ENCODE data around the gene DNAH8. TPM values are rescaled to one million over a fixed set of nuclear protein-coding genes. Genes with fewer than 3 reads are reported as not detected.
A peak's percentile ranks its signal among the peaks of the same experiment; 100 is the strongest.

DNAH8 gene
- polyA plus RNA-seq, 1 of the 3 experiments (the other 2 are of a cell fraction) = not detected

DNA sequence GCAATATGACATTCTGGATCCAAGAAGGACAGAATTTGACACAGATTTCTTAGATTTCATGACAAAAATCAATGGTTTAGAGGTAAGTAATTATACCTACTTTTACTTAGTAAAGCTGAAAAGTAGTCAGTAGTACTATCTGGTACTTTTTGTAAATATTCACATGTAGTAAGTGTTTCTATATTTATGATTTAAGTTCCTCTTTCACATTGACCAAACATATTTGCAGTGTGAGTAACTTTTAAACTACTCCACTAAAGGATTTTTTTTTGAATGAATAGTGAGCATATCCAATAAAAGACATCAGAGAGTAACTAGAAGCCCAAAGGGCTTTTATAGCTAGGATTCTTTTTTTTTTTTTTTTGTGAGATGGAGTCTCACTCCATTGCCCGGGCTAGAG lies 60.8 kb downstream of the DNAH8 start:
- Histone ChIP-seq H3K27ac (ENCODE audit: low read depth in 2 of 2, low read length in 1 of 2) (peak overlapping the region in 1 of 2 experiments; percentile 33; a peak in 2 of 4 replicates), H3K4me1 (ENCODE audit: control insufficient read depth in 1 of 2, insufficient read depth in 2 of 2, low read depth in 1 of 2, low read length in 1 of 2) (peaks cover 0 to 8% of the 10 kb centered on the region in 2 experiments; a peak in 1 of 4 replicates), H3K9me2 (no peaks in the 10 kb centered on the region), H3F3A (replicated peaks; ENCODE audit: insufficient read depth) (peaks cover 4% of the 10 kb centered on the region), H3K4me3 (ENCODE audit: low read depth in 2 of 2, low read length in 1 of 2) (no peak overlapping the region), H3K36me3 (replicated peaks in 1 of 2; ENCODE audit: control insufficient read depth in 1 of 2, insufficient read depth in 2 of 2, low read length in 1 of 2) (no peaks in the 10 kb centered on the region), H3K9me3 (no peaks in the 10 kb centered on the region), H2AFZ (ENCODE audit: low read depth) (no peak overlapping the region), H3K27me3 (ENCODE audit: insufficient read depth) (no peaks in the 10 kb centered on the region), H4K20me1 (ENCODE audit: insufficient read depth) (no peaks in the 10 kb centered on the region), H3K79me2 (ENCODE audit: insufficient read depth) (no peaks in the 10 kb centered on the region), H3K4me2 (no peak overlapping the region), H3K9ac (no peak overlapping the region)
- WGBS (ENCODE audit: low lambda C conversion rate) = 85% methylated on average over 1 of the region's 1 CpG
- TF ChIP-seq FOXM1 (IDR thresholded peaks at IDR 0.05; ENCODE audit: low read depth) (no peak), FOSL2 (IDR thresholded peaks at IDR 0.05; ENCODE audit: borderline replicate concordance, low read depth) (no peak), RFX5 (IDR thresholded peaks at IDR 0.05; ENCODE audit: low read length) (no peak), TCF12 (IDR thresholded peaks at IDR 0.05) (no peak), YY1 (IDR thresholded peaks at IDR 0.05; ENCODE audit: low read depth) (no peak), GABPA (IDR thresholded peaks at IDR 0.05; ENCODE audit: low read depth) (no peak), NFIC (IDR thresholded peaks at IDR 0.05; ENCODE audit: borderline replicate concordance) (no peak), RAD21 (IDR thresholded peaks at IDR 0.05; ENCODE audit: low read length) (no peak)
- TF ChIP-seq, protein P1, sequence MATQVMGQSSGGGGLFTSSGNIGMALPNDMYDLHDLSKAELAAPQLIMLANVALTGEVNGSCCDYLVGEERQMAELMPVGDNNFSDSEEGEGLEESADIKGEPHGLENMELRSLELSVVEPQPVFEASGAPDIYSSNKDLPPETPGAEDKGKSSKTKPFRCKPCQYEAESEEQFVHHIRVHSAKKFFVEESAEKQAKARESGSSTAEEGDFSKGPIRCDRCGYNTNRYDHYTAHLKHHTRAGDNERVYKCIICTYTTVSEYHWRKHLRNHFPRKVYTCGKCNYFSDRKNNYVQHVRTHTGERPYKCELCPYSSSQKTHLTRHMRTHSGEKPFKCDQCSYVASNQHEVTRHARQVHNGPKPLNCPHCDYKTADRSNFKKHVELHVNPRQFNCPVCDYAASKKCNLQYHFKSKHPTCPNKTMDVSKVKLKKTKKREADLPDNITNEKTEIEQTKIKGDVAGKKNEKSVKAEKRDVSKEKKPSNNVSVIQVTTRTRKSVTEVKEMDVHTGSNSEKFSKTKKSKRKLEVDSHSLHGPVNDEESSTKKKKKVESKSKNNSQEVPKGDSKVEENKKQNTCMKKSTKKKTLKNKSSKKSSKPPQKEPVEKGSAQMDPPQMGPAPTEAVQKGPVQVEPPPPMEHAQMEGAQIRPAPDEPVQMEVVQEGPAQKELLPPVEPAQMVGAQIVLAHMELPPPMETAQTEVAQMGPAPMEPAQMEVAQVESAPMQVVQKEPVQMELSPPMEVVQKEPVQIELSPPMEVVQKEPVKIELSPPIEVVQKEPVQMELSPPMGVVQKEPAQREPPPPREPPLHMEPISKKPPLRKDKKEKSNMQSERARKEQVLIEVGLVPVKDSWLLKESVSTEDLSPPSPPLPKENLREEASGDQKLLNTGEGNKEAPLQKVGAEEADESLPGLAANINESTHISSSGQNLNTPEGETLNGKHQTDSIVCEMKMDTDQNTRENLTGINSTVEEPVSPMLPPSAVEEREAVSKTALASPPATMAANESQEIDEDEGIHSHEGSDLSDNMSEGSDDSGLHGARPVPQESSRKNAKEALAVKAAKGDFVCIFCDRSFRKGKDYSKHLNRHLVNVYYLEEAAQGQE (IDR thresholded peaks at IDR 0.05; ENCODE audit: low read depth, low read length) = no peak
- TF ChIP-seq, protein P2, sequence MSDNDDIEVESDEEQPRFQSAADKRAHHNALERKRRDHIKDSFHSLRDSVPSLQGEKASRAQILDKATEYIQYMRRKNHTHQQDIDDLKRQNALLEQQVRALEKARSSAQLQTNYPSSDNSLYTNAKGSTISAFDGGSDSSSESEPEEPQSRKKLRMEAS (IDR thresholded peaks at IDR 0.05; ENCODE audit: low read depth) = no peak
- TF ChIP-seq, protein P3, sequence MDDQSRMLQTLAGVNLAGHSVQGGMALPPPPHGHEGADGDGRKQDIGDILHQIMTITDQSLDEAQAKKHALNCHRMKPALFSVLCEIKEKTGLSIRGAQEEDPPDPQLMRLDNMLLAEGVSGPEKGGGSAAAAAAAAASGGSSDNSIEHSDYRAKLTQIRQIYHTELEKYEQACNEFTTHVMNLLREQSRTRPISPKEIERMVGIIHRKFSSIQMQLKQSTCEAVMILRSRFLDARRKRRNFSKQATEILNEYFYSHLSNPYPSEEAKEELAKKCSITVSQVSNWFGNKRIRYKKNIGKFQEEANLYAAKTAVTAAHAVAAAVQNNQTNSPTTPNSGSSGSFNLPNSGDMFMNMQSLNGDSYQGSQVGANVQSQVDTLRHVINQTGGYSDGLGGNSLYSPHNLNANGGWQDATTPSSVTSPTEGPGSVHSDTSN (IDR thresholded peaks at IDR 0.05) = no peak
- CTCF ChIA-PET = no interaction called here
- no peak for DNase-seq
- POLR2A ChIA-PET = no interaction called here

DNA sequence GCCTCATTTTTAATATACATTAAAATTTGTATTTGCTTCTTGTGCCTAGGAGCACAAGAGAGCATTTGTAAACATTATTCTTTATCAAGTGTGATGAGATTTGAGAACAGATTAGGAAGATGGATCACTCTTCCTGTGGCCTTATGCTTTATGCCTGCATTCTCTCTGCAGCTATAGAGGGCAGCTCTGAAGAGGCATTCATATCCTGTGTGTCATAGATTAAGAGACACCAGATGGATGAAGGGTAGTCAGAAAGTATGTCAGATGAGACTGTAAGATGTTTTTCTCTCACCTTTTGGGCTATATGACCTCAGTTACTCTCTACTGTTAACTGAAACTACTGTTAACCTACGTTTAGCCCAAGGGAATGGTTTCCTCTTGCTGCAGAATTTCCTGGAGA lies 61.4 kb downstream of the DNAH8 start:
- POLR2A ChIA-PET = no interaction called here
- TF ChIP-seq EZH2phosphoT487 (IDR thresholded peaks at IDR 0.05; ENCODE audit: borderline replicate concordance, low read depth) (no peak), RAD21 (IDR thresholded peaks at IDR 0.05; ENCODE audit: low read length) (no peak), FOXM1 (IDR thresholded peaks at IDR 0.05; ENCODE audit: low read depth) (no peak), NRF1 (IDR thresholded peaks at IDR 0.05; ENCODE audit: low read depth, low read length) (no peak), CHD2 (IDR thresholded peaks at IDR 0.05; ENCODE audit: low read length, partially characterized antibody) (no peak), MEF2A (IDR thresholded peaks at IDR 0.05; ENCODE audit: borderline replicate concordance, low read depth) (no peak), TCF12 (IDR thresholded peaks at IDR 0.05) (peak; percentile 50)
- TF ChIP-seq, protein P1 (IDR thresholded peaks at IDR 0.05; ENCODE audit: low read depth, low read length) = no peak
- TF ChIP-seq, protein P3 (IDR thresholded peaks at IDR 0.05) = peak; percentile 50
- TF ChIP-seq, protein P2 (IDR thresholded peaks at IDR 0.05; ENCODE audit: low read depth) = no peak

More for the DNA sequence above, 61.4 kb downstream of the DNAH8 start:
- H4K20me1 ChIP-seq (ENCODE audit: insufficient read depth) = no peaks in the 10 kb centered on the region
- no peak overlapping the region for H3K9ac ChIP-seq
- H3K9me2 ChIP-seq = no peaks in the 10 kb centered on the region
- H2AFZ ChIP-seq (ENCODE audit: low read depth) = no peak overlapping the region
- no peaks in the 10 kb centered on the region for H3K9me3 ChIP-seq
- DNase-seq = peak; percentile 10
- H3K4me1 ChIP-seq (ENCODE audit: control insufficient read depth in 1 of 2, insufficient read depth in 2 of 2, low read depth in 1 of 2, low read length in 1 of 2) = peaks cover 0 to 5% of the 10 kb centered on the region in 2 experiments; a peak in 1 of 4 replicates
- no peaks in the 10 kb centered on the region for H3K79me2 ChIP-seq (ENCODE audit: insufficient read depth)
- H3K27ac ChIP-seq (ENCODE audit: low read depth in 2 of 2, low read length in 1 of 2) = peak overlapping the region in 1 of 2 experiments; percentile 61; a peak in 2 of 4 replicates
- no peaks in the 10 kb centered on the region for H3K36me3 ChIP-seq (replicated peaks in 1 of 2; ENCODE audit: control insufficient read depth in 1 of 2, insufficient read depth in 2 of 2, low read length in 1 of 2)
- peak overlapping the region; percentile 34; the same call in 1 of the 2 replicates for H3K4me2 ChIP-seq
- 30% methylated on average over 1 of the region's 1 CpG for WGBS (ENCODE audit: low lambda C conversion rate)
- no peak overlapping the region for H3K4me3 ChIP-seq (ENCODE audit: low read depth in 2 of 2, low read length in 1 of 2)
- no peaks in the 10 kb centered on the region for H3K27me3 ChIP-seq (ENCODE audit: insufficient read depth)
- CTCF ChIA-PET = interaction anchor here (0.6 kb wide), 1 partner anchor 206 kb away, joined by 3 read pairs; no protein-coding TSS in a partner anchor
- peaks cover 4% of the 10 kb centered on the region for H3F3A ChIP-seq (replicated peaks; ENCODE audit: insufficient read depth)
